Measurements from ENCODE around the gene ABI3BP. TPM values are rescaled to one million over a fixed set of nuclear protein-coding genes. Genes with fewer than 3 reads are reported as not detected.
A peak's percentile ranks its signal among the peaks of the same experiment; 100 is the strongest.

ABI3BP gene
- polyA plus RNA-seq, 3 donors = not detected

DNA sequence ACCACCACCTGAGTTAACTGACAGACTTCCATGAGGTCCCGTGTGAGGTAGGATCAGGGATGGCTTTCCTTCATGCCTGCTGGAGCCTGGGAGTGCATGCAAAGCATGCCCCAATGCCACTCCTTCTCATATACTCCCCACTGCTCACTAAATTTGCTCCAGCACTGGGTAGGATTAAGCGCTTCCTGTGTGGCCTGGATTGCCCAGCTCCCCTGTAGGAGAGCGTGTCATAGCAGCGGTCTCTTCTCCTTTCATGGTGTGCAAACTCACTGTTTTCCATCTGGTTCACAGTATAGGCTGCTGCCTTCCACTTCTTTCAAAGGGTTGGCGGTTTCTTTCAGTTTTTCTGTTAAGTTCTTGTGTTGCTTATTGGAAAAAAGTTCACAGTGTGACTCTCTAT is 34.1 kb upstream of the ABI3BP start:
- Histone ChIP-seq H3K27me3 (ENCODE audit: control insufficient read depth in 2 of 2, insufficient read depth in 2 of 2, low read length in 2 of 2) (no peaks in the 10 kb centered on the region), H3K27ac (ENCODE audit: low read depth in 1 of 2, low read length in 2 of 2) (no peak overlapping the region), H3K79me2 (ENCODE audit: insufficient read depth, low read length) (no peaks in the 10 kb centered on the region), H2AFZ (ENCODE audit: insufficient read depth, low read depth, low read length, poor library complexity, severe bottlenecking) (no peak overlapping the region), H3K4me3 (replicated peaks in 1 of 3; ENCODE audit: low read depth in 2 of 3, low read length in 3 of 3) (no peak overlapping the region), H3K9ac (ENCODE audit: insufficient read depth, low read length, poor library complexity, severe bottlenecking) (no peak overlapping the region), H3K4me2 (replicated peaks; ENCODE audit: extremely low read depth, low read length, poor library complexity, severe bottlenecking) (no peak overlapping the region), H4K20me1 (ENCODE audit: insufficient read depth, low read length) (no peaks in the 10 kb centered on the region), H3K9me3 (replicated peaks in 1 of 2; ENCODE audit: control insufficient read depth in 1 of 2, insufficient read depth in 1 of 2, low read length in 2 of 2) (peaks cover 0 to 7% of the 10 kb centered on the region in 2 donors), H3K36me3 (replicated peaks in 1 of 2; ENCODE audit: control insufficient read depth in 1 of 2, insufficient read depth in 2 of 2, low read length in 2 of 2) (no peaks in the 10 kb centered on the region), H3K4me1 (ENCODE audit: control insufficient read depth in 1 of 2, insufficient read depth in 2 of 2, low read length in 2 of 2) (no peaks in the 10 kb centered on the region)
- peak overlapping the region in 1 of 7 donors; percentile 25 for H3K27ac Mint-ChIP-seq
- no peaks in the 10 kb centered on the region for H3K4me1 Mint-ChIP-seq
- intact Hi-C loops (cut with micrococcal nuclease) = no loop called here
- 94% methylated on average over 4 of the region's 5 CpGs for whole genome bisulfite sequencing (ENCODE audit: insufficient coverage)
- no peak for DNase-seq
- H3K9me3 Mint-ChIP-seq = peaks cover 1 to 8% (median 6%) of the 10 kb centered on the region in 7 donors
- no peak overlapping the region for H3K4me3 Mint-ChIP-seq
- no peaks in the 10 kb centered on the region for H3K36me3 Mint-ChIP-seq
- H3K27me3 Mint-ChIP-seq (ENCODE audit: low read depth in 3 of 3) = peaks cover 0 to 2% (median 1%) of the 10 kb centered on the region in 3 donors
- TF ChIP-seq, protein P1, sequence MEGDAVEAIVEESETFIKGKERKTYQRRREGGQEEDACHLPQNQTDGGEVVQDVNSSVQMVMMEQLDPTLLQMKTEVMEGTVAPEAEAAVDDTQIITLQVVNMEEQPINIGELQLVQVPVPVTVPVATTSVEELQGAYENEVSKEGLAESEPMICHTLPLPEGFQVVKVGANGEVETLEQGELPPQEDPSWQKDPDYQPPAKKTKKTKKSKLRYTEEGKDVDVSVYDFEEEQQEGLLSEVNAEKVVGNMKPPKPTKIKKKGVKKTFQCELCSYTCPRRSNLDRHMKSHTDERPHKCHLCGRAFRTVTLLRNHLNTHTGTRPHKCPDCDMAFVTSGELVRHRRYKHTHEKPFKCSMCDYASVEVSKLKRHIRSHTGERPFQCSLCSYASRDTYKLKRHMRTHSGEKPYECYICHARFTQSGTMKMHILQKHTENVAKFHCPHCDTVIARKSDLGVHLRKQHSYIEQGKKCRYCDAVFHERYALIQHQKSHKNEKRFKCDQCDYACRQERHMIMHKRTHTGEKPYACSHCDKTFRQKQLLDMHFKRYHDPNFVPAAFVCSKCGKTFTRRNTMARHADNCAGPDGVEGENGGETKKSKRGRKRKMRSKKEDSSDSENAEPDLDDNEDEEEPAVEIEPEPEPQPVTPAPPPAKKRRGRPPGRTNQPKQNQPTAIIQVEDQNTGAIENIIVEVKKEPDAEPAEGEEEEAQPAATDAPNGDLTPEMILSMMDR (IDR thresholded peaks at IDR 0.05) = no peak

- Mint-ChIP-seq H3K4me3 (no peak overlapping the region), H3K27me3 (ENCODE audit: low read depth in 3 of 3) (peaks cover 0 to 2% (median 1%) of the 10 kb centered on the region in 3 donors), H3K9me3 (peaks cover 1 to 8% (median 6%) of the 10 kb centered on the region in 7 donors), H3K36me3 (no peaks in the 10 kb centered on the region), H3K4me1 (no peaks in the 10 kb centered on the region), H3K27ac (no peak overlapping the region)
- Histone ChIP-seq H4K20me1 (ENCODE audit: insufficient read depth, low read length) (no peaks in the 10 kb centered on the region), H3K79me2 (ENCODE audit: insufficient read depth, low read length) (no peaks in the 10 kb centered on the region), H3K4me2 (replicated peaks; ENCODE audit: extremely low read depth, low read length, poor library complexity, severe bottlenecking) (no peak overlapping the region), H3K9me3 (replicated peaks in 1 of 2; ENCODE audit: control insufficient read depth in 1 of 2, insufficient read depth in 1 of 2, low read length in 2 of 2) (peaks cover 0 to 7% of the 10 kb centered on the region in 2 donors), H3K27me3 (ENCODE audit: control insufficient read depth in 2 of 2, insufficient read depth in 2 of 2, low read length in 2 of 2) (no peaks in the 10 kb centered on the region), H3K9ac (ENCODE audit: insufficient read depth, low read length, poor library complexity, severe bottlenecking) (no peak overlapping the region), H3K4me3 (replicated peaks in 1 of 3; ENCODE audit: low read depth in 2 of 3, low read length in 3 of 3) (no peak overlapping the region), H2AFZ (ENCODE audit: insufficient read depth, low read depth, low read length, poor library complexity, severe bottlenecking) (no peak overlapping the region), H3K27ac (ENCODE audit: low read depth in 1 of 2, low read length in 2 of 2) (no peak overlapping the region), H3K36me3 (replicated peaks in 1 of 2; ENCODE audit: control insufficient read depth in 1 of 2, insufficient read depth in 2 of 2, low read length in 2 of 2) (no peaks in the 10 kb centered on the region), H3K4me1 (ENCODE audit: control insufficient read depth in 1 of 2, insufficient read depth in 2 of 2, low read length in 2 of 2) (no peaks in the 10 kb centered on the region)
- WGBS (ENCODE audit: insufficient coverage) = 67% methylated on average over 1 of the region's 2 CpGs
- DNase-seq = no peak
- TF ChIP-seq, protein P1 (IDR thresholded peaks at IDR 0.05) = no peak
- intact Hi-C loops (cut with micrococcal nuclease) = no loop called here
Observed at GRCh38 chr3:101026881-101027280, 33.7 kb upstream of the ABI3BP start.

Data from CD14-positive monocyte (primary cell).